Osteoblast (primary cell): ENCODE results near the gene PRKCE. TPM values are rescaled to one million over a fixed set of nuclear protein-coding genes. Genes with fewer than 3 reads are reported as not detected.

Experiments
- DNase-seq: peaks from one replicate; pipeline ENCODE4 v3.0.0; 2011; ENCODE audit warnings: low spot score, mixed read lengths; ENCODE audit not compliant: insufficient read length; ENCODE audit errors: missing footprints
- H2AFZ ChIP-seq: 2 replicates; pipeline ENCODE4 v1.6.0; 2011; ENCODE audit warnings: mild to moderate bottlenecking, low read length
- H3K27ac ChIP-seq: 2 replicates; pipeline ENCODE4 v1.5.1; 2011; ENCODE audit warnings: mild to moderate bottlenecking, low read depth, low read length, moderate library complexity
- H3K27me3 ChIP-seq: 2 replicates; pipeline ENCODE4 v1.6.0; 2012; ENCODE audit warnings: mild to moderate bottlenecking, control low read depth, inconsistent platforms, low read length, moderate library complexity; ENCODE audit not compliant: insufficient read depth
- H3K36me3 ChIP-seq: 2 replicates; pipeline ENCODE4 v1.5.1; 2011; ENCODE audit warnings: mild to moderate bottlenecking, low read length, control low read depth, moderate library complexity; ENCODE audit not compliant: insufficient read depth
- H3K4me1 ChIP-seq: 2 replicates; pipeline ENCODE4 v1.5.1; 2011; ENCODE audit warnings: mild to moderate bottlenecking, low read length, control low read depth, moderate library complexity; ENCODE audit not compliant: insufficient read depth
- H3K4me2 ChIP-seq: 2 replicates; pipeline ENCODE4 v1.6.0; 2011; ENCODE audit warnings: mild to moderate bottlenecking, low read length; ENCODE audit not compliant: insufficient read depth
- H3K4me3 ChIP-seq: fragments of 200-600 bp; sonication (generic); 3 replicates; pipeline ENCODE4 v1.5.1; 2012; ENCODE audit warnings: mild to moderate bottlenecking, low read length, inconsistent platforms; ENCODE audit not compliant: insufficient read depth
- H3K79me2 ChIP-seq: 2 replicates; pipeline ENCODE4 v1.6.0; 2012; ENCODE audit warnings: mild to moderate bottlenecking, low read length, control low read depth, inconsistent platforms; ENCODE audit not compliant: insufficient read depth
- H3K9me3 ChIP-seq: 2 replicates; pipeline ENCODE4 v1.5.1; 2011; ENCODE audit warnings: low read depth, low read length, control low read depth
- H4K20me1 ChIP-seq: 2 replicates; pipeline ENCODE4 v1.6.0; 2012; ENCODE audit warnings: mild to moderate bottlenecking, low read length, control low read depth; ENCODE audit not compliant: insufficient read depth
- CTCF ChIP-seq: IDR thresholded peaks from 2 replicates; pipeline ENCODE4 v1.5.1; 2011; ENCODE audit warnings: mild to moderate bottlenecking, low read depth, low read length, moderate library complexity; ENCODE audit errors: extremely low read depth
- total RNA-seq: library from RNA; depleted of rRNA; stranded (reverse); fragments of >200 nt; gene quantifications from 2 replicates; pipeline ENCODE4 v1.2.3, GENCODE V29; 2012

Gene PRKCE
- total RNA-seq, 1 donor, result 22.1 TPM

GRCh38 chr2:45960057-45960863, 308.8 kb downstream of the PRKCE start:
- H4K20me1 ChIP-seq, result no peaks in the 10 kb centered on the region
- no peak for TF ChIP-seq CTCF

GRCh38 chr2:45962177-45962921, 310.9 kb downstream of the PRKCE start:
- no peak for TF ChIP-seq CTCF
- Histone ChIP-seq H4K20me1 (no peaks in the 10 kb centered on the region), H3K4me3 (no peak overlapping the region), H3K4me1 (peaks cover 35% of the 10 kb centered on the region), H3K36me3 (no peaks in the 10 kb centered on the region), H3K4me2 (peak overlapping the region; percentile 44), H3K27me3 (no peaks in the 10 kb centered on the region), H3K9me3 (no peaks in the 10 kb centered on the region), H3K27ac (peak overlapping the region; percentile 6), H3K79me2 (no peaks in the 10 kb centered on the region), H2AFZ (no peak overlapping the region)
- peak; percentile 67 for DNase-seq

More at GRCh38 chr2:45960057-45960863, 308.8 kb downstream of the PRKCE start:
- no peaks in the 10 kb centered on the region for H3K27me3 ChIP-seq
- no peaks in the 10 kb centered on the region for H3K36me3 ChIP-seq
- H3K4me2 ChIP-seq, result no peak overlapping the region
- H3K27ac ChIP-seq, result no peak overlapping the region
- no peak overlapping the region for H2AFZ ChIP-seq
- no peaks in the 10 kb centered on the region for H3K79me2 ChIP-seq
- H3K4me3 ChIP-seq, result no peak overlapping the region
- H3K4me1 ChIP-seq, result peaks cover 34% of the 10 kb centered on the region
- no peaks in the 10 kb centered on the region for H3K9me3 ChIP-seq
- DNase-seq, result no peak

- Histone ChIP-seq H3K27ac (peak overlapping the region; percentile 43), H4K20me1 (no peaks in the 10 kb centered on the region), H3K4me1 (peaks cover 50% of the 10 kb centered on the region), H3K27me3 (no peaks in the 10 kb centered on the region), H2AFZ (no peak overlapping the region), H3K79me2 (no peaks in the 10 kb centered on the region), H3K4me3 (no peak overlapping the region), H3K4me2 (peak overlapping the region; percentile 4), H3K9me3 (no peaks in the 10 kb centered on the region), H3K36me3 (no peaks in the 10 kb centered on the region)
- no peak for DNase-seq
- TF ChIP-seq CTCF, result no peak
Observed at GRCh38 chr2:45963816-45964215, 312.3 kb downstream of the PRKCE start.
